GM12878 (cell line): Measurements from ENCODE around the gene ARID3A. TPM values are rescaled to one million over a fixed set of nuclear protein-coding genes. Genes with fewer than 3 reads are reported as not detected.

Source experiments
- ATAC-seq: fragments of 200-7000 bp; cut with Tn5 transposase; 3 replicates; pipeline ENCODE4 v1.9.1; 2020; ENCODE audit warnings: mild to moderate bottlenecking, moderate library complexity
- BruUV-seq: library from RNA; stranded (reverse); fragments of 400-500 nt; replicated peaks from 2 replicates; lab custom pipeline; 2021; lab: Mats Ljungman, UMichigan
- CTCF ChIA-PET: fragments of 300-600 bp; sonication (Branson Sonifier 250); formaldehyde crosslinking; extraction: SDS; loops from one replicate; lab custom pipeline; 2021; ENCODE audit warnings: inconsistent platforms; lab: Yijun Ruan, JAX
- POLR2A ChIA-PET: fragments of 350-600 bp; formaldehyde crosslinking; extraction: SDS; loops from one replicate; lab custom pipeline; 2021; ENCODE audit warnings: inconsistent platforms; lab: Charles Lee
- RAD21 ChIA-PET: fragments of 300-600 bp; sonication (Branson Sonifier 250); formaldehyde crosslinking; loops from one replicate; lab custom pipeline; 2023; ENCODE audit warnings: antibody characterized with exemption; ENCODE audit not compliant: unreplicated experiment; lab: Charles Lee
- SMC1A ChIA-PET: fragments of 300-600 bp; sonication (Branson Sonifier 250); formaldehyde crosslinking; loops from one replicate; lab custom pipeline; 2023; ENCODE audit not compliant: unreplicated experiment, uncharacterized antibody; lab: Charles Lee
- DNase-seq: peaks from one replicate; pipeline ENCODE4 v3.0.0-alpha.2; 2011; ENCODE audit warnings: low read depth, low spot score
- FAIRE-seq: peaks from 3 replicates; lab custom pipeline; 2011; peaks lifted over from hg19 to GRCh38; lab: Jason Lieb, UNC
- H2AFZ ChIP-seq: 2 replicates; pipeline ENCODE4 v1.6.0; 2011; ENCODE audit warnings: low read depth, low read length, control low read depth; ENCODE audit not compliant: control insufficient read depth
- H3K27ac ChIP-seq: 2 replicates; pipeline ENCODE4 v1.5.1; 2011; ENCODE audit warnings: control low read depth; ENCODE audit not compliant: control insufficient read depth, insufficient read depth
- H3K27me3 ChIP-seq, 2 experiments: replicated peaks in 1 of 2; 2 replicates each; pipeline versions ENCODE4 v1.6.0 to v1.6.1; 2011; ENCODE audit warnings: low read length in 1 of 2; ENCODE audit not compliant: control insufficient read depth in 2 of 2, insufficient read depth in 2 of 2
- H3K36me3 ChIP-seq, 2 experiments: 2 replicates each; pipeline ENCODE4 v1.5.1; 2011; ENCODE audit warnings: low read length in 1 of 2; ENCODE audit not compliant: control insufficient read depth in 2 of 2, insufficient read depth in 2 of 2
- H3K4me1 ChIP-seq: 2 replicates; pipeline ENCODE4 v1.6.1; 2011; ENCODE audit warnings: mild to moderate bottlenecking, low read length, moderate library complexity, mixed read lengths; ENCODE audit not compliant: control insufficient read depth, insufficient read depth
- H3K4me2 ChIP-seq: 2 replicates; pipeline ENCODE4 v1.6.0; 2011; ENCODE audit warnings: control low read depth; ENCODE audit not compliant: control insufficient read depth, insufficient read depth
- H3K4me3 ChIP-seq: fragments of 200-600 bp; sonication (generic); 2 replicates; pipeline ENCODE4 v1.5.1; 2016
- H3K79me2 ChIP-seq: 2 replicates; pipeline ENCODE4 v1.6.0; 2011; ENCODE audit warnings: low read length; ENCODE audit not compliant: control insufficient read depth, insufficient read depth
- H3K9ac ChIP-seq: 2 replicates; pipeline ENCODE4 v1.8.0; 2011; ENCODE audit warnings: low read length, control low read depth, mixed read lengths; ENCODE audit not compliant: control insufficient read depth, insufficient read depth
- H3K9me3 ChIP-seq: replicated peaks from 3 replicates; pipeline ENCODE4 v1.5.1; 2011; ENCODE audit warnings: mild to moderate bottlenecking, low read length; ENCODE audit not compliant: control insufficient read depth, insufficient read depth
- H4K20me1 ChIP-seq: 2 replicates; pipeline ENCODE4 v1.6.0; 2011; ENCODE audit not compliant: control insufficient read depth, insufficient read depth
- BACH1 ChIP-seq: fragments of 450-650 bp; IDR thresholded peaks from 2 replicates; pipeline ENCODE4 v1.6.1; 2017; ENCODE audit warnings: mild to moderate bottlenecking, borderline replicate concordance
- CHD1 ChIP-seq: IDR thresholded peaks from 2 replicates; pipeline ENCODE4 v1.6.1; 2012; ENCODE audit warnings: low read depth, low read length, improper control_type of control experiment
- CREM ChIP-seq: IDR thresholded peaks from 2 replicates; pipeline ENCODE4 v1.6.1; 2014; ENCODE audit warnings: antibody characterized with exemption, low read depth
- GABPA ChIP-seq: IDR thresholded peaks from 2 replicates; pipeline ENCODE4 v1.6.1; 2014; ENCODE audit warnings: antibody characterized with exemption, low read depth, mild to moderate bottlenecking, inconsistent platforms
- NR2C2 ChIP-seq: IDR thresholded peaks from 2 replicates; pipeline ENCODE4 v1.6.1; 2011; ENCODE audit warnings: borderline replicate concordance, low read depth; ENCODE audit not compliant: control insufficient read depth, insufficient read length
- POLR2A ChIP-seq: IDR thresholded peaks from 2 replicates; pipeline ENCODE4 v1.6.1; 2011; ENCODE audit warnings: low read depth, mild to moderate bottlenecking, low read length
- WGBS: methylation state at CpG from one replicate; pipeline ENCODE4 v1.1.6; 2016; ENCODE audit warnings: low lambda C conversion rate; ENCODE audit not compliant: insufficient replicate concordance, insufficient coverage; ENCODE audit errors: missing lambda C conversion rate; 5-methylcytosine and 5-hydroxymethylcytosine counted together
- in situ Hi-C: fragments of 300-500 bp; cut with MboI; formaldehyde crosslinking; loops from 9 replicates; pipeline ENCODE4 v1.14.3; 2018; ENCODE audit warnings: mixed read lengths
- intact Hi-C: fragments of 100-400 bp; cut with micrococcal nuclease; formaldehyde crosslinking; loops from one replicate; pipeline ENCODE4 v1.14.2; 2022; ENCODE audit not compliant: unreplicated experiment
- polyA plus RNA-seq, 11 experiments: library from polyadenylated mRNA; depleted of rRNA in 4 of 11; unstranded in 6 of 11; stranded (reverse) in 5 of 11; fragments of >200 nt; fragmentation: Nextera tagmentation in 4 of 11; fragmentation: Illumina TruSeq in 1 of 11; extraction: Ambion mirVana in 4 of 11; extraction: Trizol in 1 of 11; gene quantifications; 1 replicate in 1 of 11; 2 replicates in 10 of 11; pipeline versions ENCODE4 v1.2.1 to v1.2.3, GENCODE V29; 2011 to 2016; ENCODE audit warnings: inconsistent platforms in 2 of 11, missing spikeins in 2 of 11, low read depth in 1 of 11
- total RNA-seq, 4 experiments: library from RNA; depleted of rRNA in 3 of 4; stranded (reverse); fragments of >200 nt in 3 of 4; fragmentation: Illumina TruSeq in 1 of 4; extraction: Trizol in 1 of 4; gene quantifications; 2 replicates each; pipeline versions ENCODE4 v1.2.1 to v1.2.3, GENCODE V29; 2013 to 2021
- TF ChIP-seq, protein P1 (sequence below): fragments of 150-350 bp; IDR thresholded peaks from 2 replicates; pipeline ENCODE4 v1.6.1; 2016; ENCODE audit warnings: low read depth, low read length
- TF ChIP-seq, protein P2 (sequence below): fragments of 450-650 bp; conservative IDR thresholded peaks from 2 replicates; pipeline ENCODE4 v1.6.1; 2017; ENCODE audit warnings: mild to moderate bottlenecking, moderate library complexity
- TF ChIP-seq, protein P3 (sequence below): fragments of 450-650 bp; IDR thresholded peaks from 2 replicates; pipeline ENCODE4 v1.6.1; 2016; ENCODE audit warnings: mild to moderate bottlenecking, moderate library complexity, borderline replicate concordance
- TF ChIP-seq, protein P4 (sequence below): fragments of 450-650 bp; formaldehyde crosslinking; IDR thresholded peaks from 2 replicates; pipeline ENCODE4 v1.4.0; 2020; ENCODE audit warnings: mild to moderate bottlenecking, moderate library complexity

Gene ARID3A
- total and polyA plus RNA-seq, 10 of the 15 experiments (the other 5 are each of a cell fraction or from before 2014, with no cell fraction given), result 0.76 to 70.0 (median 16.7) TPM

DNA sequence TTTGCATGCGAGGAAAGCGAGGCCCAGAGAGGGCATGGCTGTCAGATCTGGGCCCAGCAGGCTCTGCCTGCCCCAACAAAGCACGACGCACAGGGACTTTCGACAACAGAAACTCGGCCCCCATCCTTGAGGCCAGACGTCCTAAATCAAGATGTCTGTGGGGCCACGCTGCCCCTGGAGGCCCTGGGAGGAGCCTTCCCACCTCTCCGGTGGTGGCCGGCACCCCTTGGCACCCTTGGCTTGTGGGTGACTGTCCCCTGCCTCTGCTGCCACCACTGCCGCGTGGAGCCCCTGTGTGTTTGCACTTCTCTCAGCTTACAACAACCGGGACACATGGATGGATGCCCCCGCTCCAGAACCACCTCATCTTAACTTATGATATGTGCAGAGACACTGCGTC is 62.7 kb downstream of the ARID3A start:
- H3K9ac ChIP-seq, result no peak overlapping the region
- H3K4me3 ChIP-seq, result no peak overlapping the region
- RAD21 ChIA-PET, result no interaction called here
- SMC1A ChIA-PET, result interaction anchor here (0.7 kb wide), 1 partner anchor 39 kb away, joined by 5 read pairs; no protein-coding TSS in a partner anchor
- no peaks in the 10 kb centered on the region for H4K20me1 ChIP-seq
- no peak overlapping the region for H3K4me2 ChIP-seq
- peaks cover 8% of the 10 kb centered on the region for H3K4me1 ChIP-seq
- 91% methylated on average over 15 of the region's 15 CpGs for WGBS
- ATAC-seq (no peak), DNase-seq (no peak), FAIRE-seq (no peak)
- peaks cover 4 to 15% of the 10 kb centered on the region in 2 experiments; a peak in 3 of 4 replicates for H3K36me3 ChIP-seq
- H2AFZ ChIP-seq, result no peak overlapping the region
- in situ Hi-C loops (loop anchor here (5.0 kb wide), 2 partner anchors 131 to 216 kb away; partner anchors contain the start of gene CFD), intact Hi-C loops (no loop called here)
- no peaks in the 10 kb centered on the region for H3K9me3 ChIP-seq
- CTCF ChIA-PET, result no interaction called here
- POLR2A ChIA-PET, result interaction anchor here (0.7 kb wide), 1 partner anchor 92 kb away, joined by 3 read pairs; no protein-coding TSS in a partner anchor
- H3K27ac ChIP-seq, result no peak overlapping the region
- no peaks in the 10 kb centered on the region for H3K27me3 ChIP-seq
- no TSS peak for BruUV-seq
- peaks cover 11% of the 10 kb centered on the region for H3K79me2 ChIP-seq
- TF ChIP-seq GABPA (no peak), CREM (no peak), CHD1 (no peak), BACH1 (no peak), NR2C2 (no peak), POLR2A (no peak)
- TF ChIP-seq, protein P1, sequence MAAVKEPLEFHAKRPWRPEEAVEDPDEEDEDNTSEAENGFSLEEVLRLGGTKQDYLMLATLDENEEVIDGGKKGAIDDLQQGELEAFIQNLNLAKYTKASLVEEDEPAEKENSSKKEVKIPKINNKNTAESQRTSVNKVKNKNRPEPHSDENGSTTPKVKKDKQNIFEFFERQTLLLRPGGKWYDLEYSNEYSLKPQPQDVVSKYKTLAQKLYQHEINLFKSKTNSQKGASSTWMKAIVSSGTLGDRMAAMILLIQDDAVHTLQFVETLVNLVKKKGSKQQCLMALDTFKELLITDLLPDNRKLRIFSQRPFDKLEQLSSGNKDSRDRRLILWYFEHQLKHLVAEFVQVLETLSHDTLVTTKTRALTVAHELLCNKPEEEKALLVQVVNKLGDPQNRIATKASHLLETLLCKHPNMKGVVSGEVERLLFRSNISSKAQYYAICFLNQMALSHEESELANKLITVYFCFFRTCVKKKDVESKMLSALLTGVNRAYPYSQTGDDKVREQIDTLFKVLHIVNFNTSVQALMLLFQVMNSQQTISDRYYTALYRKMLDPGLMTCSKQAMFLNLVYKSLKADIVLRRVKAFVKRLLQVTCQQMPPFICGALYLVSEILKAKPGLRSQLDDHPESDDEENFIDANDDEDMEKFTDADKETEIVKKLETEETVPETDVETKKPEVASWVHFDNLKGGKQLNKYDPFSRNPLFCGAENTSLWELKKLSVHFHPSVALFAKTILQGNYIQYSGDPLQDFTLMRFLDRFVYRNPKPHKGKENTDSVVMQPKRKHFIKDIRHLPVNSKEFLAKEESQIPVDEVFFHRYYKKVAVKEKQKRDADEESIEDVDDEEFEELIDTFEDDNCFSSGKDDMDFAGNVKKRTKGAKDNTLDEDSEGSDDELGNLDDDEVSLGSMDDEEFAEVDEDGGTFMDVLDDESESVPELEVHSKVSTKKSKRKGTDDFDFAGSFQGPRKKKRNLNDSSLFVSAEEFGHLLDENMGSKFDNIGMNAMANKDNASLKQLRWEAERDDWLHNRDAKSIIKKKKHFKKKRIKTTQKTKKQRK, result no peak
- TF ChIP-seq, protein P2, sequence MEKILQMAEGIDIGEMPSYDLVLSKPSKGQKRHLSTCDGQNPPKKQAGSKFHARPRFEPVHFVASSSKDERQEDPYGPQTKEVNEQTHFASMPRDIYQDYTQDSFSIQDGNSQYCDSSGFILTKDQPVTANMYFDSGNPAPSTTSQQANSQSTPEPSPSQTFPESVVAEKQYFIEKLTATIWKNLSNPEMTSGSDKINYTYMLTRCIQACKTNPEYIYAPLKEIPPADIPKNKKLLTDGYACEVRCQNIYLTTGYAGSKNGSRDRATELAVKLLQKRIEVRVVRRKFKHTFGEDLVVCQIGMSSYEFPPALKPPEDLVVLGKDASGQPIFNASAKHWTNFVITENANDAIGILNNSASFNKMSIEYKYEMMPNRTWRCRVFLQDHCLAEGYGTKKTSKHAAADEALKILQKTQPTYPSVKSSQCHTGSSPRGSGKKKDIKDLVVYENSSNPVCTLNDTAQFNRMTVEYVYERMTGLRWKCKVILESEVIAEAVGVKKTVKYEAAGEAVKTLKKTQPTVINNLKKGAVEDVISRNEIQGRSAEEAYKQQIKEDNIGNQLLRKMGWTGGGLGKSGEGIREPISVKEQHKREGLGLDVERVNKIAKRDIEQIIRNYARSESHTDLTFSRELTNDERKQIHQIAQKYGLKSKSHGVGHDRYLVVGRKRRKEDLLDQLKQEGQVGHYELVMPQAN, result no peak
- TF ChIP-seq, protein P3, sequence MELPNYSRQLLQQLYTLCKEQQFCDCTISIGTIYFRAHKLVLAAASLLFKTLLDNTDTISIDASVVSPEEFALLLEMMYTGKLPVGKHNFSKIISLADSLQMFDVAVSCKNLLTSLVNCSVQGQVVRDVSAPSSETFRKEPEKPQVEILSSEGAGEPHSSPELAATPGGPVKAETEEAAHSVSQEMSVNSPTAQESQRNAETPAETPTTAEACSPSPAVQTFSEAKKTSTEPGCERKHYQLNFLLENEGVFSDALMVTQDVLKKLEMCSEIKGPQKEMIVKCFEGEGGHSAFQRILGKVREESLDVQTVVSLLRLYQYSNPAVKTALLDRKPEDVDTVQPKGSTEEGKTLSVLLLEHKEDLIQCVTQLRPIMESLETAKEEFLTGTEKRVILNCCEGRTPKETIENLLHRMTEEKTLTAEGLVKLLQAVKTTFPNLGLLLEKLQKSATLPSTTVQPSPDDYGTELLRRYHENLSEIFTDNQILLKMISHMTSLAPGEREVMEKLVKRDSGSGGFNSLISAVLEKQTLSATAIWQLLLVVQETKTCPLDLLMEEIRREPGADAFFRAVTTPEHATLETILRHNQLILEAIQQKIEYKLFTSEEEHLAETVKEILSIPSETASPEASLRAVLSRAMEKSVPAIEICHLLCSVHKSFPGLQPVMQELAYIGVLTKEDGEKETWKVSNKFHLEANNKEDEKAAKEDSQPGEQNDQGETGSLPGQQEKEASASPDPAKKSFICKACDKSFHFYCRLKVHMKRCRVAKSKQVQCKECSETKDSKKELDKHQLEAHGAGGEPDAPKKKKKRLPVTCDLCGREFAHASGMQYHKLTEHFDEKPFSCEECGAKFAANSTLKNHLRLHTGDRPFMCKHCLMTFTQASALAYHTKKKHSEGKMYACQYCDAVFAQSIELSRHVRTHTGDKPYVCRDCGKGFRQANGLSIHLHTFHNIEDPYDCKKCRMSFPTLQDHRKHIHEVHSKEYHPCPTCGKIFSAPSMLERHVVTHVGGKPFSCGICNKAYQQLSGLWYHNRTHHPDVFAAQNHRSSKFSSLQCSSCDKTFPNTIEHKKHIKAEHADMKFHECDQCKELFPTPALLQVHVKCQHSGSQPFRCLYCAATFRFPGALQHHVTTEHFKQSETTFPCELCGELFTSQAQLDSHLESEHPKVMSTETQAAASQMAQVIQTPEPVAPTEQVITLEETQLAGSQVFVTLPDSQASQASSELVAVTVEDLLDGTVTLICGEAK, result no peak
- TF ChIP-seq, protein P4, sequence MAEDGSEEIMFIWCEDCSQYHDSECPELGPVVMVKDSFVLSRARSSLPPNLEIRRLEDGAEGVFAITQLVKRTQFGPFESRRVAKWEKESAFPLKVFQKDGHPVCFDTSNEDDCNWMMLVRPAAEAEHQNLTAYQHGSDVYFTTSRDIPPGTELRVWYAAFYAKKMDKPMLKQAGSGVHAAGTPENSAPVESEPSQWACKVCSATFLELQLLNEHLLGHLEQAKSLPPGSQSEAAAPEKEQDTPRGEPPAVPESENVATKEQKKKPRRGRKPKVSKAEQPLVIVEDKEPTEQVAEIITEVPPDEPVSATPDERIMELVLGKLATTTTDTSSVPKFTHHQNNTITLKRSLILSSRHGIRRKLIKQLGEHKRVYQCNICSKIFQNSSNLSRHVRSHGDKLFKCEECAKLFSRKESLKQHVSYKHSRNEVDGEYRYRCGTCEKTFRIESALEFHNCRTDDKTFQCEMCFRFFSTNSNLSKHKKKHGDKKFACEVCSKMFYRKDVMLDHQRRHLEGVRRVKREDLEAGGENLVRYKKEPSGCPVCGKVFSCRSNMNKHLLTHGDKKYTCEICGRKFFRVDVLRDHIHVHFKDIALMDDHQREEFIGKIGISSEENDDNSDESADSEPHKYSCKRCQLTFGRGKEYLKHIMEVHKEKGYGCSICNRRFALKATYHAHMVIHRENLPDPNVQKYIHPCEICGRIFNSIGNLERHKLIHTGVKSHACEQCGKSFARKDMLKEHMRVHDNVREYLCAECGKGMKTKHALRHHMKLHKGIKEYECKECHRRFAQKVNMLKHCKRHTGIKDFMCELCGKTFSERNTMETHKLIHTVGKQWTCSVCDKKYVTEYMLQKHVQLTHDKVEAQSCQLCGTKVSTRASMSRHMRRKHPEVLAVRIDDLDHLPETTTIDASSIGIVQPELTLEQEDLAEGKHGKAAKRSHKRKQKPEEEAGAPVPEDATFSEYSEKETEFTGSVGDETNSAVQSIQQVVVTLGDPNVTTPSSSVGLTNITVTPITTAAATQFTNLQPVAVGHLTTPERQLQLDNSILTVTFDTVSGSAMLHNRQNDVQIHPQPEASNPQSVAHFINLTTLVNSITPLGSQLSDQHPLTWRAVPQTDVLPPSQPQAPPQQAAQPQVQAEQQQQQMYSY (CRISPR knock-in tag), result no peak
